A549 (cell line): ENCODE measurements around the gene RRBP1. TPM values are rescaled to one million over a fixed set of nuclear protein-coding genes. Genes with fewer than 3 reads are reported as not detected.

ENCODE experiments used
- ATAC-seq, 2 experiments: fragments of 200-7000 bp in 1 of 2; fragments of >200 bp in 1 of 2; cut with Nextera tagmentation in 1 of 2; cut with Tn5 transposase in 1 of 2; 3 replicates each; pipeline versions ENCODE4 v1.8.0 to v1.9.1; 2018 to 2020; ENCODE audit warnings: mild to moderate bottlenecking in 1 of 2, moderate library complexity in 1 of 2
- CTCF ChIA-PET: fragments of 300-600 bp; sonication (Branson Sonifier 250); formaldehyde crosslinking; extraction: SDS; loops from one replicate; lab custom pipeline; 2021; ENCODE audit warnings: antibody characterized with exemption, inconsistent platforms; lab: Yijun Ruan, JAX
- POLR2A ChIA-PET: fragments of 350-600 bp; formaldehyde crosslinking; extraction: SDS; loops from one replicate; lab custom pipeline; 2021; ENCODE audit warnings: antibody characterized with exemption, inconsistent platforms; lab: Yijun Ruan, JAX
- DNase-seq, 2 experiments: peaks; one replicate each; pipeline versions ENCODE4 v3.0.0 to v3.0.0-alpha.2; 2011 to 2016; ENCODE audit warnings: low read depth in 1 of 2, low spot score in 1 of 2
- FAIRE-seq: peaks from 2 replicates; lab custom pipeline; 2011; peaks lifted over from hg19 to GRCh38; lab: Jason Lieb, UNC
- H3K27ac ChIP-seq, 2 experiments: fragments of >200 bp; sonication (Bioruptor Twin); formaldehyde crosslinking; 3 replicates each; pipeline ENCODE4 v1.5.1; 2016 to 2017
- H3K4me1 ChIP-seq: fragments of >200 bp; sonication (Bioruptor Twin); formaldehyde crosslinking; 3 replicates; pipeline ENCODE4 v1.6.1; 2016
- H3K4me2 ChIP-seq: fragments of >200 bp; sonication (Bioruptor Twin); formaldehyde crosslinking; 3 replicates; pipeline ENCODE4 v1.6.1; 2016
- H3K4me3 ChIP-seq: fragments of >200 bp; sonication (Bioruptor Twin); formaldehyde crosslinking; 3 replicates; pipeline ENCODE4 v1.5.1; 2016
- H3K9me3 ChIP-seq: fragments of >200 bp; sonication (Bioruptor Twin); formaldehyde crosslinking; 3 replicates; pipeline ENCODE4 v1.6.1; 2016
- CHD4 ChIP-seq: fragments of 200-600 bp; sonication (generic); IDR thresholded peaks from 2 replicates; pipeline ENCODE4 v1.6.1; 2016; ENCODE audit warnings: antibody characterized with exemption, mild to moderate bottlenecking, borderline replicate concordance
- ELK1 ChIP-seq: fragments of 150-350 bp; IDR thresholded peaks from 2 replicates; pipeline ENCODE4 v1.6.1; 2014; ENCODE audit warnings: low read depth, mild to moderate bottlenecking, low read length
- EP300 ChIP-seq, 2 experiments: fragments of >200 bp; sonication (Bioruptor Twin); formaldehyde crosslinking; IDR thresholded peaks; 2 replicates in 1 of 2; 3 replicates in 1 of 2; pipeline ENCODE4 v1.6.1; 2016 to 2017
- ESRRA ChIP-seq: fragments of 150-350 bp; IDR thresholded peaks from 2 replicates; pipeline ENCODE4 v1.6.1; 2014; ENCODE audit warnings: mild to moderate bottlenecking, low read length, borderline replicate concordance
- FOXS1 ChIP-seq: fragments of 250-450 bp; sonication (Bioruptor Pico); IDR thresholded peaks from 2 replicates; pipeline ENCODE4 v1.5.0; 2020; ENCODE audit warnings: mild to moderate bottlenecking, moderate library complexity
- GATA3 ChIP-seq: IDR thresholded peaks from 2 replicates; pipeline ENCODE4 v1.6.1; 2012; ENCODE audit warnings: borderline replicate concordance
- HMGXB4 ChIP-seq: fragments of 250-450 bp; sonication (Bioruptor Pico); IDR thresholded peaks from 2 replicates; pipeline ENCODE4 v1.5.0; 2021; ENCODE audit warnings: mild to moderate bottlenecking, moderate library complexity, borderline replicate concordance
- HOXB5 ChIP-seq: fragments of 250-450 bp; sonication (Bioruptor Pico); IDR thresholded peaks from 2 replicates; pipeline ENCODE4 v1.5.0; 2020; ENCODE audit warnings: mild to moderate bottlenecking, moderate library complexity
- JUN ChIP-seq, 2 experiments: fragments of >200 bp; sonication (Bioruptor Twin); formaldehyde crosslinking; IDR thresholded peaks; 2 replicates in 1 of 2; 3 replicates in 1 of 2; pipeline ENCODE4 v1.6.1; 2016 to 2017
- JUNB ChIP-seq: fragments of >200 bp; sonication (Bioruptor Twin); formaldehyde crosslinking; IDR thresholded peaks from 2 replicates; pipeline ENCODE4 v1.6.1; 2016
- MAX ChIP-seq: IDR thresholded peaks from 2 replicates; pipeline ENCODE4 v1.6.1; 2012
- MYC ChIP-seq: IDR thresholded peaks from 2 replicates; pipeline ENCODE4 v1.6.1; 2012; ENCODE audit warnings: mild to moderate bottlenecking, inconsistent platforms, low read length, improper control_type of control experiment, borderline replicate concordance
- RARB ChIP-seq: fragments of 250-450 bp; sonication (Bioruptor Pico); IDR thresholded peaks from 2 replicates; pipeline ENCODE4 v1.8.0; 2021; ENCODE audit warnings: mild to moderate bottlenecking, moderate library complexity
- RCOR1 ChIP-seq: fragments of 150-350 bp; IDR thresholded peaks from 2 replicates; pipeline ENCODE4 v1.6.1; 2014; ENCODE audit warnings: antibody characterized with exemption, low read length, low read depth
- REST ChIP-seq: fragments of 200-600 bp; sonication (generic); IDR thresholded peaks from 2 replicates; pipeline ENCODE4 v1.6.1; 2016; ENCODE audit warnings: antibody characterized with exemption, mild to moderate bottlenecking, moderate library complexity
- TP53 ChIP-seq: fragments of 250-450 bp; sonication (Bioruptor Pico); IDR thresholded peaks from 2 replicates; pipeline ENCODE4 v1.5.0; 2021; ENCODE audit warnings: mild to moderate bottlenecking, moderate library complexity
- USF2 ChIP-seq: fragments of 450-650 bp; IDR thresholded peaks from 2 replicates; pipeline ENCODE4 v1.6.1; 2014; ENCODE audit warnings: antibody characterized with exemption
- WGBS: methylation state at CpG from one replicate; pipeline ENCODE4 v1.1.6; 2017; ENCODE audit errors: missing lambda C conversion rate; 5-methylcytosine and 5-hydroxymethylcytosine counted together
- polyA plus RNA-seq, 4 experiments: library from polyadenylated mRNA; depleted of rRNA in 3 of 4; stranded (reverse); fragments of >200 nt; fragmentation: RNase III in 1 of 4; extraction: RNeasy Plus Mini Kit Qiagen cat#74134 plus additional on column Dnase treatment in 1 of 4; gene quantifications; 2 replicates in 3 of 4; 3 replicates in 1 of 4; pipeline ENCODE4 v1.2.3, GENCODE V29; 2011 to 2017

The RRBP1 gene
- polyA plus RNA-seq, 2 of the 4 experiments (the other 2 are of a cell fraction), result 51.6 to 79.6 TPM

GRCh38 chr20:17637413-17637780 lies 44.6 kb downstream of the RRBP1 start:
- Histone ChIP-seq H3K9me3 (no peaks in the 10 kb centered on the region), H3K4me3 (no peak overlapping the region), H3K4me1 (no peaks in the 10 kb centered on the region), H3K27ac (no peak overlapping the region)
- ChIA-PET CTCF (interaction anchor here (1.5 to 16.5 kb wide), 3 partner anchors 12 to 19 kb away, joined by 4 to 172 read pairs (median 7); no protein-coding TSS in a partner anchor), POLR2A (no interaction called here)
- no peak for DNase-seq
- TF ChIP-seq JUNB, result no peak
- TF ChIP-seq HOXB5, result no peak
- no peak for TF ChIP-seq GATA3
- no peak for TF ChIP-seq MAX
- TF ChIP-seq RCOR1, result no peak
- TF ChIP-seq REST, result no peak
- no peak for TF ChIP-seq HMGXB4 (CRISPR knock-in tag)
- TF ChIP-seq ESRRA, result no peak
- TF ChIP-seq, all 56 proteins: peak for 0
- FAIRE-seq (no peak), ATAC-seq (no peak)
- WGBS, result 78% methylated on average over 4 of the region's 4 CpGs
- no peak overlapping the region for H3K4me2 ChIP-seq

- FAIRE-seq (no peak), ATAC-seq (peak in 1 of 2 experiments; percentile 32; a peak in 3 of 6 replicates), DNase-seq (no peak)
- Histone ChIP-seq H3K4me1 (no peaks in the 10 kb centered on the region), H3K4me2 (no peak overlapping the region), H3K4me3 (no peak overlapping the region), H3K27ac (no peak overlapping the region), H3K9me3 (no peaks in the 10 kb centered on the region)
- TF ChIP-seq EP300 (IDR thresholded peaks at IDR 0.05) (no peak), FOXS1 (no peak), RARB (no peak), MYC (no peak), CHD4 (no peak), USF2 (no peak), ELK1 (no peak), TP53 (no peak), HOXB5 (no peak), REST (no peak), JUN (IDR thresholded peaks at IDR 0.05) (no peak)
- ChIA-PET POLR2A (no interaction called here), CTCF (interaction anchor here (1.5 to 16.5 kb wide), 3 partner anchors 13 to 18 kb away, joined by 7 to 172 read pairs (median 25); no protein-coding TSS in a partner anchor)
- WGBS, result 93% methylated on average over 23 of the region's 24 CpGs
Measured at GRCh38 chr20:17636523-17637412, 45.3 kb downstream of the RRBP1 start.
